Measurements from ENCODE around the gene GNAT3. TPM values are rescaled to one million over a fixed set of nuclear protein-coding genes. Genes with fewer than 3 reads are reported as not detected.

Gene GNAT3
- total and polyA plus RNA-seq, 4 donors = not detected

DNA sequence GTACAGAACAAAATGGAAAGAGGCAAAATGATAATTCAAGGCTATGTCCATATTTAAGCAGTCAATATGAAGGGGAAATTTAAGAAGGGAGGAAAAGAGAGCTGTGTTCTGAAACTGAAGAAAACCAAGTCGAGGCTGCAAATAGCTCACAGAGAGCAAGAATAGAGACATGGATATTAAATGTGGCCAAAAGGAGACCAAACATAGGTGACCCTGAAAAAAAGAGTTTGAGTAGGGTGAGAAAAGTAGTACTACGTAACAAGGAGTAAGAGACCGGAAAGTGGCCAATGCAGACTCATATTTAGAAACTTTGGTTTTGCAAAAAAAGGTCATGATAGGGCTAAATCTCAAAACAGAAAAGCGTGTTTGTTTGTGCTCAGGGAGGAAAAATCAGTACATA is 84.6 kb downstream of the GNAT3 start:
- no peak overlapping the region for H3K9ac ChIP-seq (ENCODE audit: low read depth in 1 of 2, low read length in 2 of 2)
- no peaks in the 10 kb centered on the region for H3K27me3 ChIP-seq (ENCODE audit: control insufficient read depth in 4 of 4, insufficient read depth in 4 of 4, low read length in 3 of 4)
- TF ChIP-seq FOXA2 (IDR thresholded peaks at IDR 0.05) (no peak), HNF4G (IDR thresholded peaks at IDR 0.05) (no peak), FOXA1 (IDR thresholded peaks at IDR 0.05) (no peak), HNF4A (conservative IDR thresholded peaks at IDR 0.05) (no peak), TAF1 (conservative IDR thresholded peaks at IDR 0.05) (no peak), JUND (IDR thresholded peaks at IDR 0.05) (no peak), RXRA (IDR thresholded peaks at IDR 0.05) (no peak), EGR1 (IDR thresholded peaks at IDR 0.05; ENCODE audit: low read depth in 2 of 2) (no peak), RAD21 (IDR thresholded peaks at IDR 0.05) (no peak), GABPA (IDR thresholded peaks at IDR 0.05 in 1 of 2, conservative IDR thresholded peaks at IDR 0.05 in 1 of 2) (no peak), SP1 (IDR thresholded peaks at IDR 0.05) (no peak), YY1 (IDR thresholded peaks at IDR 0.05) (no peak), NR2F2 (IDR thresholded peaks at IDR 0.05) (no peak)
- TF ChIP-seq, protein P1, sequence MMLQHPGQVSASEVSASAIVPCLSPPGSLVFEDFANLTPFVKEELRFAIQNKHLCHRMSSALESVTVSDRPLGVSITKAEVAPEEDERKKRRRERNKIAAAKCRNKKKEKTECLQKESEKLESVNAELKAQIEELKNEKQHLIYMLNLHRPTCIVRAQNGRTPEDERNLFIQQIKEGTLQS (IDR thresholded peaks at IDR 0.05) = no peak
- TF ChIP-seq, protein P2, sequence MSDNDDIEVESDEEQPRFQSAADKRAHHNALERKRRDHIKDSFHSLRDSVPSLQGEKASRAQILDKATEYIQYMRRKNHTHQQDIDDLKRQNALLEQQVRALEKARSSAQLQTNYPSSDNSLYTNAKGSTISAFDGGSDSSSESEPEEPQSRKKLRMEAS (IDR thresholded peaks at IDR 0.05) = no peak
- TF ChIP-seq, protein P3, sequence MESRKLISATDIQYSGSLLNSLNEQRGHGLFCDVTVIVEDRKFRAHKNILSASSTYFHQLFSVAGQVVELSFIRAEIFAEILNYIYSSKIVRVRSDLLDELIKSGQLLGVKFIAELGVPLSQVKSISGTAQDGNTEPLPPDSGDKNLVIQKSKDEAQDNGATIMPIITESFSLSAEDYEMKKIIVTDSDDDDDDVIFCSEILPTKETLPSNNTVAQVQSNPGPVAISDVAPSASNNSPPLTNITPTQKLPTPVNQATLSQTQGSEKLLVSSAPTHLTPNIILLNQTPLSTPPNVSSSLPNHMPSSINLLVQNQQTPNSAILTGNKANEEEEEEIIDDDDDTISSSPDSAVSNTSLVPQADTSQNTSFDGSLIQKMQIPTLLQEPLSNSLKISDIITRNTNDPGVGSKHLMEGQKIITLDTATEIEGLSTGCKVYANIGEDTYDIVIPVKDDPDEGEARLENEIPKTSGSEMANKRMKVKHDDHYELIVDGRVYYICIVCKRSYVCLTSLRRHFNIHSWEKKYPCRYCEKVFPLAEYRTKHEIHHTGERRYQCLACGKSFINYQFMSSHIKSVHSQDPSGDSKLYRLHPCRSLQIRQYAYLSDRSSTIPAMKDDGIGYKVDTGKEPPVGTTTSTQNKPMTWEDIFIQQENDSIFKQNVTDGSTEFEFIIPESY (IDR thresholded peaks at IDR 0.05) = no peak
- TF ChIP-seq, protein P4, sequence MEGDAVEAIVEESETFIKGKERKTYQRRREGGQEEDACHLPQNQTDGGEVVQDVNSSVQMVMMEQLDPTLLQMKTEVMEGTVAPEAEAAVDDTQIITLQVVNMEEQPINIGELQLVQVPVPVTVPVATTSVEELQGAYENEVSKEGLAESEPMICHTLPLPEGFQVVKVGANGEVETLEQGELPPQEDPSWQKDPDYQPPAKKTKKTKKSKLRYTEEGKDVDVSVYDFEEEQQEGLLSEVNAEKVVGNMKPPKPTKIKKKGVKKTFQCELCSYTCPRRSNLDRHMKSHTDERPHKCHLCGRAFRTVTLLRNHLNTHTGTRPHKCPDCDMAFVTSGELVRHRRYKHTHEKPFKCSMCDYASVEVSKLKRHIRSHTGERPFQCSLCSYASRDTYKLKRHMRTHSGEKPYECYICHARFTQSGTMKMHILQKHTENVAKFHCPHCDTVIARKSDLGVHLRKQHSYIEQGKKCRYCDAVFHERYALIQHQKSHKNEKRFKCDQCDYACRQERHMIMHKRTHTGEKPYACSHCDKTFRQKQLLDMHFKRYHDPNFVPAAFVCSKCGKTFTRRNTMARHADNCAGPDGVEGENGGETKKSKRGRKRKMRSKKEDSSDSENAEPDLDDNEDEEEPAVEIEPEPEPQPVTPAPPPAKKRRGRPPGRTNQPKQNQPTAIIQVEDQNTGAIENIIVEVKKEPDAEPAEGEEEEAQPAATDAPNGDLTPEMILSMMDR (IDR thresholded peaks at IDR 0.05; ENCODE audit: low read depth, low read length, missing input control) = no peak
- TF ChIP-seq, protein P5, sequence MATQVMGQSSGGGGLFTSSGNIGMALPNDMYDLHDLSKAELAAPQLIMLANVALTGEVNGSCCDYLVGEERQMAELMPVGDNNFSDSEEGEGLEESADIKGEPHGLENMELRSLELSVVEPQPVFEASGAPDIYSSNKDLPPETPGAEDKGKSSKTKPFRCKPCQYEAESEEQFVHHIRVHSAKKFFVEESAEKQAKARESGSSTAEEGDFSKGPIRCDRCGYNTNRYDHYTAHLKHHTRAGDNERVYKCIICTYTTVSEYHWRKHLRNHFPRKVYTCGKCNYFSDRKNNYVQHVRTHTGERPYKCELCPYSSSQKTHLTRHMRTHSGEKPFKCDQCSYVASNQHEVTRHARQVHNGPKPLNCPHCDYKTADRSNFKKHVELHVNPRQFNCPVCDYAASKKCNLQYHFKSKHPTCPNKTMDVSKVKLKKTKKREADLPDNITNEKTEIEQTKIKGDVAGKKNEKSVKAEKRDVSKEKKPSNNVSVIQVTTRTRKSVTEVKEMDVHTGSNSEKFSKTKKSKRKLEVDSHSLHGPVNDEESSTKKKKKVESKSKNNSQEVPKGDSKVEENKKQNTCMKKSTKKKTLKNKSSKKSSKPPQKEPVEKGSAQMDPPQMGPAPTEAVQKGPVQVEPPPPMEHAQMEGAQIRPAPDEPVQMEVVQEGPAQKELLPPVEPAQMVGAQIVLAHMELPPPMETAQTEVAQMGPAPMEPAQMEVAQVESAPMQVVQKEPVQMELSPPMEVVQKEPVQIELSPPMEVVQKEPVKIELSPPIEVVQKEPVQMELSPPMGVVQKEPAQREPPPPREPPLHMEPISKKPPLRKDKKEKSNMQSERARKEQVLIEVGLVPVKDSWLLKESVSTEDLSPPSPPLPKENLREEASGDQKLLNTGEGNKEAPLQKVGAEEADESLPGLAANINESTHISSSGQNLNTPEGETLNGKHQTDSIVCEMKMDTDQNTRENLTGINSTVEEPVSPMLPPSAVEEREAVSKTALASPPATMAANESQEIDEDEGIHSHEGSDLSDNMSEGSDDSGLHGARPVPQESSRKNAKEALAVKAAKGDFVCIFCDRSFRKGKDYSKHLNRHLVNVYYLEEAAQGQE (IDR thresholded peaks at IDR 0.05) = no peak
- no peak overlapping the region for H3K27ac ChIP-seq (ENCODE audit: low read depth in 1 of 2, low read length in 2 of 2)
- 83% methylated on average over 4 of the region's 4 CpGs for WGBS
- H3K9me3 ChIP-seq (ENCODE audit: control insufficient read depth in 4 of 4, low read length in 3 of 4) = no peaks in the 10 kb centered on the region
- peaks cover 0 to 3% (median 1%) of the 10 kb centered on the region in 4 donors for H3K4me1 ChIP-seq (ENCODE audit: control insufficient read depth in 4 of 4, insufficient read depth in 4 of 4, low read length in 3 of 4)
- H3K4me3 ChIP-seq (ENCODE audit: low read depth in 1 of 3, low read length in 3 of 3) = no peak overlapping the region
- no peak for DNase-seq (ENCODE audit: low spot score)
- H3K36me3 ChIP-seq (ENCODE audit: control insufficient read depth in 4 of 4, insufficient read depth in 3 of 4, low read depth in 1 of 4, low read length in 3 of 4) = no peaks in the 10 kb centered on the region

Data from liver (tissue), 9 donors.